Endothelial cell of umbilical vein (primary cell): ENCODE measurements around the gene LCT. TPM values are rescaled to one million over a fixed set of nuclear protein-coding genes. Genes with fewer than 3 reads are reported as not detected.

Experiments
- BruUV-seq: library from RNA; stranded (reverse); fragments of 400-500 nt; replicated peaks from 2 replicates; lab custom pipeline; 2021; lab: Mats Ljungman, UMichigan
- CTCF ChIA-PET: fragments of 300-600, 350-600 bp; sonication (Branson Sonifier 250); formaldehyde crosslinking; loops from one replicate; lab custom pipeline; 2021; ENCODE audit warnings: antibody characterized with exemption, inconsistent platforms; lab: Charles Lee
- POLR2A ChIA-PET: fragments of 300-600, 350-600 bp; sonication (Branson Sonifier 250); formaldehyde crosslinking; loops from one replicate; lab custom pipeline; 2021; ENCODE audit warnings: antibody characterized with exemption, inconsistent platforms; lab: Charles Lee
- DNase-seq: peaks from one replicate; pipeline ENCODE4 v3.0.0-alpha.2; 2011; ENCODE audit warnings: low read depth, low spot score
- FAIRE-seq: peaks from 2 replicates; lab custom pipeline; 2011; peaks lifted over from hg19 to GRCh38; lab: Jason Lieb, UNC
- H2AFZ ChIP-seq: 2 replicates; pipeline ENCODE4 v1.6.0; 2012; ENCODE audit warnings: low read depth, low read length, control low read depth, inconsistent platforms
- H3K27ac ChIP-seq: 2 replicates; pipeline ENCODE4 v1.5.1; 2011; ENCODE audit warnings: low read depth, mild to moderate bottlenecking, control low read depth, low read length, moderate library complexity; ENCODE audit not compliant: insufficient read depth
- H3K27me3 ChIP-seq, 2 experiments: 2 replicates each; pipeline versions ENCODE4 v1.6.0 to v1.6.1; 2011; ENCODE audit warnings: low read length in 2 of 2, mixed read lengths in 1 of 2; ENCODE audit not compliant: control insufficient read depth in 2 of 2, insufficient read depth in 2 of 2
- H3K36me3 ChIP-seq, 2 experiments: 2 replicates in 1 of 2; 3 replicates in 1 of 2; pipeline ENCODE4 v1.5.1; 2011; ENCODE audit warnings: low read length in 2 of 2, mild to moderate bottlenecking in 1 of 2, moderate library complexity in 1 of 2; ENCODE audit not compliant: control insufficient read depth in 2 of 2, insufficient read depth in 2 of 2; ENCODE audit errors: extremely low read depth in 1 of 2
- H3K4me1 ChIP-seq: 3 replicates; pipeline ENCODE4 v1.5.1; 2011; ENCODE audit warnings: mild to moderate bottlenecking, low read length; ENCODE audit not compliant: control insufficient read depth, insufficient read depth; ENCODE audit errors: extremely low read depth
- H3K4me2 ChIP-seq: 2 replicates; pipeline ENCODE4 v1.6.1; 2011; ENCODE audit warnings: low read length, control low read depth, mixed read lengths; ENCODE audit not compliant: insufficient read depth
- H3K4me3 ChIP-seq, 3 experiments: fragments of 200-600 bp in 1 of 3; sonication (generic), shearing (Covaris generic) in 1 of 3; replicated peaks in 1 of 3; 2 replicates each; pipeline ENCODE4 v1.5.1; 2011 to 2016; ENCODE audit warnings: control low read depth in 3 of 3, low read length in 3 of 3, mild to moderate bottlenecking in 2 of 3, inconsistent platforms in 1 of 3, low read depth in 1 of 3, moderate library complexity in 1 of 3; ENCODE audit not compliant: insufficient read depth in 1 of 3
- H3K79me2 ChIP-seq: 2 replicates; pipeline ENCODE4 v1.6.0; 2012; ENCODE audit warnings: low read length, inconsistent platforms; ENCODE audit not compliant: control insufficient read depth, insufficient read depth
- H3K9ac ChIP-seq: replicated peaks from 2 replicates; pipeline ENCODE3; 2011; ENCODE audit warnings: low read length, control low read depth; ENCODE audit not compliant: insufficient read depth; ENCODE audit errors: extremely low read depth
- H3K9me1 ChIP-seq: replicated peaks from 3 replicates; pipeline ENCODE4 v1.6.0; 2011; ENCODE audit warnings: mild to moderate bottlenecking, low read length; ENCODE audit not compliant: control insufficient read depth, insufficient read depth; ENCODE audit errors: extremely low read depth
- H3K9me3 ChIP-seq: replicated peaks from 2 replicates; pipeline ENCODE4 v1.5.1; 2012; ENCODE audit warnings: low read length, inconsistent platforms; ENCODE audit not compliant: control insufficient read depth, insufficient read depth
- H4K20me1 ChIP-seq: replicated peaks from 2 replicates; pipeline ENCODE3; 2011; ENCODE audit warnings: mild to moderate bottlenecking, low read length; ENCODE audit not compliant: control insufficient read depth, insufficient read depth; ENCODE audit errors: extremely low read depth
- CTCF ChIP-seq, 2 donors: IDR thresholded peaks; 1 replicate in 1 of 2; 2 replicates in 1 of 2; pipeline ENCODE4 v1.5.1; 2011; ENCODE audit warnings: low read length in 2 of 2, mild to moderate bottlenecking in 2 of 2, moderate library complexity in 2 of 2, control low read depth in 1 of 2, inconsistent platforms in 1 of 2, low read depth in 1 of 2; ENCODE audit not compliant: insufficient read depth in 1 of 2; ENCODE audit errors: extremely low read depth in 1 of 2
- EZH2 ChIP-seq: IDR thresholded peaks from 2 replicates; pipeline ENCODE4 v1.6.1; 2012; ENCODE audit warnings: borderline replicate concordance, low read depth, mild to moderate bottlenecking, moderate library complexity, low read length, inconsistent platforms; ENCODE audit not compliant: severe bottlenecking
- FOS ChIP-seq: IDR thresholded peaks from 2 replicates; pipeline ENCODE4 v1.6.1; 2011; ENCODE audit warnings: mild to moderate bottlenecking, low read length, moderate library complexity, borderline replicate concordance; ENCODE audit not compliant: insufficient read depth
- GATA2 ChIP-seq: IDR thresholded peaks from 2 replicates; pipeline ENCODE4 v1.7.0; 2011; ENCODE audit warnings: low read depth, mild to moderate bottlenecking, moderate library complexity, mixed read lengths, low read length; ENCODE audit not compliant: insufficient read length, insufficient read depth
- JUN ChIP-seq: IDR thresholded peaks from 2 replicates; pipeline ENCODE4 v1.6.1; 2011; ENCODE audit warnings: borderline replicate concordance, low read depth; ENCODE audit not compliant: insufficient read length, insufficient read depth
- MAX ChIP-seq: IDR thresholded peaks from 2 replicates; pipeline ENCODE4 v1.6.1; 2011; ENCODE audit not compliant: insufficient read depth, insufficient read length
- MYC ChIP-seq: IDR thresholded peaks from one replicate; pipeline ENCODE4 v1.6.1; 2011; ENCODE audit warnings: mild to moderate bottlenecking, low read depth, low read length
- POLR2A ChIP-seq: IDR thresholded peaks from 2 replicates; pipeline ENCODE4 v1.6.1; 2012; ENCODE audit warnings: low read depth, mild to moderate bottlenecking, control low read depth, low read length
- POLR2AphosphoS5 ChIP-seq: IDR thresholded peaks from 2 replicates; pipeline ENCODE4 v1.6.1; 2012; ENCODE audit warnings: low read depth, mild to moderate bottlenecking, control low read depth, low read length, moderate library complexity; ENCODE audit not compliant: insufficient read depth
- dilution Hi-C: fragments of 300-500 bp; cut with MboI; formaldehyde crosslinking; loops from one replicate; pipeline ENCODE4 v1.15.0; 2019; ENCODE audit warnings: low sequenced_read_pairs; ENCODE audit not compliant: extremely low pct_ligation_motif_present
- intact Hi-C: fragments of 100-400 bp; cut with micrococcal nuclease; formaldehyde crosslinking; loops from one replicate; pipeline ENCODE4 v1.10.0; 2022
- polyA plus RNA-seq, 4 experiments: library from polyadenylated mRNA; depleted of rRNA in 3 of 4; stranded (reverse) in 3 of 4; unstranded in 1 of 4; fragments of >200 nt; gene quantifications; 2 replicates each; pipeline versions ENCODE4 v1.2.1 to v1.2.3, GENCODE V29; 2011 to 2012; ENCODE audit warnings: missing spikeins in 1 of 4
- total RNA-seq: library from RNA; stranded (reverse); gene quantifications from 2 replicates; pipeline ENCODE4 v1.2.3, GENCODE V29; 2021

Gene LCT
- total and polyA plus RNA-seq, 2 donors (not counting 3 experiments of a cell fraction or from before 2014, with no cell fraction given), result 0.07 TPM; not detected in 1

DNA sequence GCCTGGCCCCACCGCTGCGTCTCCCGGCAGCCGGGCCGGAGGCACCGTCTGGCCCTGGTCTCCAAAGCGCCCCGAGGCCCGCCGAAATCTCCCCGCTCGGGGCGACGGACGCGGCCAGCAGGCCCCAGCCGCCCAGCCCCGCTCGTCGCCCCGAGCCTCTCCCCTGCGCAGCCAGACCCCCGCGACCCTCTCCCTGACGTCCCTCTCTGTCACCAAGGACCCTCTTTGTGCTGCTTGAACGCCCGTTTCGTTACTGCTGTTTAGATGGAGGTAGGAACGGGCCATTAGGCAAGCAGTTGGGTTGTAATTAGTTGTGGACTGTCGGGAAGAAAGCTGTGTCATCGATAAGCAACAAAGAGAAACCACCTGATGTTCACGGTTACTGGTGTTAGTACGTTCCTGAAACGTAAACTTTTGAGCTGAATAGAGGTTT lies 94.6 kb downstream of the LCT start:
- H3K9ac ChIP-seq, result peak overlapping the region; percentile 93
- ChIA-PET POLR2A (interaction anchor here (0.7 kb wide), 1 partner anchor 211 kb away, joined by 3 read pairs; the partner anchor contains the start of genes R3HDM1 and ZRANB3), CTCF (interaction anchor here (1.0 to 1.6 kb wide), 2 partner anchors 55 to 738 kb away, joined by 3 to 11 read pairs; no protein-coding TSS in a partner anchor)
- H3K27me3 ChIP-seq, result no peaks in the 10 kb centered on the region
- H3K79me2 ChIP-seq, result peaks cover 57% of the 10 kb centered on the region
- no peaks in the 10 kb centered on the region for H3K9me1 ChIP-seq
- peak overlapping the region; percentile 91 to 98 (median 97) for H3K4me3 ChIP-seq
- H4K20me1 ChIP-seq, result peaks cover 5% of the 10 kb centered on the region
- H3K9me3 ChIP-seq, result no peaks in the 10 kb centered on the region
- peaks cover 29% of the 10 kb centered on the region for H3K4me1 ChIP-seq
- peak overlapping the region; percentile 2 for H2AFZ ChIP-seq
- DNase-seq, result peak; percentile 80
- dilution Hi-C loops, result no loop called here
- TF ChIP-seq JUN (no peak), POLR2A (no peak), POLR2AphosphoS5 (no peak), GATA2 (no peak), FOS (no peak), CTCF (IDR thresholded peaks at IDR 0.05; ENCODE audit: extremely low read depth in 1 of 2, insufficient read depth in 1 of 2, low read depth in 1 of 2, low read length in 2 of 2) (no peak), MAX (no peak), EZH2 (no peak), MYC (no peak)
- H3K4me2 ChIP-seq, result peak overlapping the region; percentile 100
- BruUV-seq, result no TSS peak
- FAIRE-seq, result peak; percentile 59
- no peaks in the 10 kb centered on the region for H3K36me3 ChIP-seq
- intact Hi-C loops, result loop anchor here (5.0 kb wide), 1 partner anchor 135 kb away; the partner anchor contains the start of gene MCM6
- H3K27ac ChIP-seq, result peak overlapping the region; percentile 84
